Panc1 (cell line): ENCODE data around the gene JAM2.

Source experiments
- POLR2AphosphoS5 ChIP-seq: IDR thresholded peaks from 2 replicates; pipeline ENCODE4 v1.6.1; 2012; ENCODE audit warnings: mild to moderate bottlenecking, low read depth, low read length, moderate library complexity
- TCF7L2 ChIP-seq: IDR thresholded peaks from 2 replicates; pipeline ENCODE4 v1.6.1; 2011; ENCODE audit warnings: mild to moderate bottlenecking, low read depth, low read length, inconsistent platforms
- TF ChIP-seq, protein P1 (sequence below): fragments of 450-650 bp; IDR thresholded peaks from 2 replicates; pipeline ENCODE4 v1.5.1; 2017; ENCODE audit warnings: mild to moderate bottlenecking
- TF ChIP-seq, protein P2 (sequence below), 2 experiments: IDR thresholded peaks; 2 replicates each; pipeline ENCODE4 v1.6.1; 2011 to 2012; ENCODE audit warnings: low read depth in 2 of 2, control low read depth in 1 of 2, low read length in 1 of 2, mild to moderate bottlenecking in 1 of 2, moderate library complexity in 1 of 2; ENCODE audit not compliant: insufficient read depth in 1 of 2

DNA sequence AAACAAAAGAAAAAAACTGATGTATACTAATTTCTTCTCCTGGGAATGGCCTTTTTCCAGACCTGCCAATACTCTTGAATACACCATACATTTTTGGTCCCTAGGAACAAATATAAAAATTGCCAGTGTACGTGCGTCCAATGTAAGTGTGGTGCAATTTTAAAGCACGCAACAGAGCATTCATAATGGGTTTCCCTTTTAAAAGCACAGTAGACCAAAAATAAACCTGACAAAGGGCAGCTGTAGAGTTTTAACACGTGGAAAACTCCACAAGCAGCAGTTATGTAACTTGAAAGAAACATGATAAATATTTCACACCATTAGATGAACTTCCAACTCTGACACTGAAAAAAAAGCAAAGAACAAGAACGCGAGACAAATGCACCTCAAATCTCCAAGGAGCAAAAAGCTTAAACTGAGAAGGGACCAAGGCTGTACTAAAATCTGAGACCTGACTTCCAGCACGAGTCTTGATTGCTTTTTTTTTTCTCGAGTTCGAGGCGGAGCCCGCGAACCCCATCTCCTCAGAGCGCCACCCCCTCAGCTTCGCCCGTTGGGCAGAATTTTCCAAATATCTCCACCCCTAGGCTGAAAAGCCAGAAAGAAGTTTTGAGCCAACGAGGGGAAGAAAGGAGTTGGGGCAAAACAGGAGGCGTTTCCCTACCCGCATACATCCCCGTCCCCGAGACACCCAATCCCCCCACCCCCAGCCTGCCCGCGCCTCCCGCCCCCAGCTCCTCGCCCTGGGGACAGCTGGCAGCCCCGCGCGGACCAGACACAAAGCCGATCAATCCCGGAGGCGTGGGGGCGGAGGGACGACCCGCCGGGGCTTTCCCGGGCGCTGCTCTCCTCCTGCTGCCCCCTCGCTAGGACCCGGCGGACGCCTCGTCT is at the start of gene JAM2:
- TF ChIP-seq, protein P1, sequence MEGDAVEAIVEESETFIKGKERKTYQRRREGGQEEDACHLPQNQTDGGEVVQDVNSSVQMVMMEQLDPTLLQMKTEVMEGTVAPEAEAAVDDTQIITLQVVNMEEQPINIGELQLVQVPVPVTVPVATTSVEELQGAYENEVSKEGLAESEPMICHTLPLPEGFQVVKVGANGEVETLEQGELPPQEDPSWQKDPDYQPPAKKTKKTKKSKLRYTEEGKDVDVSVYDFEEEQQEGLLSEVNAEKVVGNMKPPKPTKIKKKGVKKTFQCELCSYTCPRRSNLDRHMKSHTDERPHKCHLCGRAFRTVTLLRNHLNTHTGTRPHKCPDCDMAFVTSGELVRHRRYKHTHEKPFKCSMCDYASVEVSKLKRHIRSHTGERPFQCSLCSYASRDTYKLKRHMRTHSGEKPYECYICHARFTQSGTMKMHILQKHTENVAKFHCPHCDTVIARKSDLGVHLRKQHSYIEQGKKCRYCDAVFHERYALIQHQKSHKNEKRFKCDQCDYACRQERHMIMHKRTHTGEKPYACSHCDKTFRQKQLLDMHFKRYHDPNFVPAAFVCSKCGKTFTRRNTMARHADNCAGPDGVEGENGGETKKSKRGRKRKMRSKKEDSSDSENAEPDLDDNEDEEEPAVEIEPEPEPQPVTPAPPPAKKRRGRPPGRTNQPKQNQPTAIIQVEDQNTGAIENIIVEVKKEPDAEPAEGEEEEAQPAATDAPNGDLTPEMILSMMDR, result no peak
- TF ChIP-seq POLR2AphosphoS5 (no peak), TCF7L2 (no peak)
- TF ChIP-seq, protein P2, sequence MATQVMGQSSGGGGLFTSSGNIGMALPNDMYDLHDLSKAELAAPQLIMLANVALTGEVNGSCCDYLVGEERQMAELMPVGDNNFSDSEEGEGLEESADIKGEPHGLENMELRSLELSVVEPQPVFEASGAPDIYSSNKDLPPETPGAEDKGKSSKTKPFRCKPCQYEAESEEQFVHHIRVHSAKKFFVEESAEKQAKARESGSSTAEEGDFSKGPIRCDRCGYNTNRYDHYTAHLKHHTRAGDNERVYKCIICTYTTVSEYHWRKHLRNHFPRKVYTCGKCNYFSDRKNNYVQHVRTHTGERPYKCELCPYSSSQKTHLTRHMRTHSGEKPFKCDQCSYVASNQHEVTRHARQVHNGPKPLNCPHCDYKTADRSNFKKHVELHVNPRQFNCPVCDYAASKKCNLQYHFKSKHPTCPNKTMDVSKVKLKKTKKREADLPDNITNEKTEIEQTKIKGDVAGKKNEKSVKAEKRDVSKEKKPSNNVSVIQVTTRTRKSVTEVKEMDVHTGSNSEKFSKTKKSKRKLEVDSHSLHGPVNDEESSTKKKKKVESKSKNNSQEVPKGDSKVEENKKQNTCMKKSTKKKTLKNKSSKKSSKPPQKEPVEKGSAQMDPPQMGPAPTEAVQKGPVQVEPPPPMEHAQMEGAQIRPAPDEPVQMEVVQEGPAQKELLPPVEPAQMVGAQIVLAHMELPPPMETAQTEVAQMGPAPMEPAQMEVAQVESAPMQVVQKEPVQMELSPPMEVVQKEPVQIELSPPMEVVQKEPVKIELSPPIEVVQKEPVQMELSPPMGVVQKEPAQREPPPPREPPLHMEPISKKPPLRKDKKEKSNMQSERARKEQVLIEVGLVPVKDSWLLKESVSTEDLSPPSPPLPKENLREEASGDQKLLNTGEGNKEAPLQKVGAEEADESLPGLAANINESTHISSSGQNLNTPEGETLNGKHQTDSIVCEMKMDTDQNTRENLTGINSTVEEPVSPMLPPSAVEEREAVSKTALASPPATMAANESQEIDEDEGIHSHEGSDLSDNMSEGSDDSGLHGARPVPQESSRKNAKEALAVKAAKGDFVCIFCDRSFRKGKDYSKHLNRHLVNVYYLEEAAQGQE (IDR thresholded peaks at IDR 0.05; ENCODE audit: insufficient read depth in 1 of 2, low read depth in 2 of 2, low read length in 1 of 2), result no peak
